ENCODE results near the gene HYAL3.
"Not testable (repeated sequence)": the region's sequence is repeated elsewhere in the genome, so short reads cannot be mapped to it uniquely, and the experiment has no call there.

Gene HYAL3

DNA sequence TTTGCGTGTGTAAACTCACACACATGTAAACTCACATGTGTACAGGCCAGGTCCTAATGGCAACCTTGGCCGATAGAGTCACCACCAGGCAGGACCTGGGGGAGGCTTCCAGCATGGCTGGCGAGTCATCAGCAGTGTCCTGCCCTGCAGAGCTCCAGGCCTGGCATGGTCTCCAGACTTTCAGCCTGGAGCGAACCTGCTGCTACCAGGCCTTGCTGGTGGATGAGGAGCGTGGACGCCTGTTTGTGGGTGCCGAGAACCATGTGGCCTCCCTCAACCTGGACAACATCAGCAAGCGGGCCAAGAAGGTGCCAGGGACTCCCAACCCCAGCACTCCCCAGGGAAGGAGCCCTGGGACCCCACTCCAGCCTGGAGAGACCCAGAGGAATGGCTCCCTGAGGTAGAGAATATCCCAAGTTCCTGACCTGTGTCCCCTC lies 29.2 kb downstream of the HYAL3 start:
- no peak for DNase-seq (ENCODE audit: low spot score)

DNA sequence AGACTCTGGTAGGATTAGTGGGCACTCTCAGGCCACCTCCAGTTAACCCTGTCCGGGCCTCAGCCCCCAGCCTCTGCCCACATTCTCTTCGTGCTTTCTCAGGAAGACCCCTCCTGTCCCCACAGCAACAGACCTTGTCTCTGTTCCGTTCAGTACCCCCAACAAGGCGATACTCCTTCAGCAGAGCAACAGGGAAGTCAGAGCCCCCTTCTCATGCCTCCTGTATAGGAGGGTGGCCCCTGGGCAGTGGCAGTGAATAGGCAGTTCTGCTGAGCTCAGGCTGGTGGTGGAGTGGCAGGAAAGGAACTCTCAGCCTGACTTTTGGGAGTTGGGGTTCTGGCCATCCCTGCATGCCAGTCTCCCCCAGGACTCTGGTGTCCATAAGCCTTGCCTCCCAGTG lies 29.7 kb downstream of the HYAL3 start:
- DNase-seq (ENCODE audit: low spot score) = no peak

DNA sequence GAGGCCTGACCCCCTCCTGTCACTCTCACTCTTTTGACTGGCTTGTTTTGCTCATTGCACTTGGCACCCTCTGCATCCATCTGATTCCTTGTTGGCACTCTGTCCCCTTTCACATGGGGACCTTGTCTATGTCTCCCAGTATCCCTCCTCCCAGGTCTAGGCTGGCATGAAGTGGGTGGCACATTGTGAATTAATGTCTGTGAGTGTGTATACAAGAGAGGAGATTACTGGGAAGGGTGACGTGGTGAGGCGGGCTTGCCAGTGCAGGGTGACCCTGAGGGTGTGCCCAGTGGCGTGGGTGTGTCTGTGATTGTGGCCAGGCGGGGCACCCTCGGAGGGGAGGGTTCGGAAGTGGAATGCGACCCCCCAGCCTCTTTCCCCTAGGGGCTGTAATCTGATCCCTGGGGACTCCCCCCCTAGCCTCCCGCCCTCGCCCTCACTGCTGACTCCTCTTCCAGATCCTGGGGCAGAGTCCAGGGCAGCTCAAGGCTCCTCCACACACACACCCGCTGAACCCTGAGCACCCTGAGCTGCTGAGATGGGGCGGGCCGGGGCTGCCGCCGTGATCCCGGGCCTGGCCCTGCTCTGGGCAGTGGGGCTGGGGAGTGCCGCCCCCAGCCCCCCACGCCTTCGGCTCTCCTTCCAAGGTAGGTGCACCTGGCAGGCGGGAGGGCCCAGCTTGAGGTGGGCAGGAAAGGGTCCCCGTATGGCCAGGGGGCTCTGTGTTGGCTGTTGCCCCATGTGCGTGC lies 30.3 kb downstream of the HYAL3 start, which contains the start of gene SEMA3B:
SEMA3B (plus strand) TSS at position 445 of the 749 bp plus-strand sequence; CDS start at position 539, 94 bp downstream.
- no peak for DNase-seq (ENCODE audit: low spot score)

DNA sequence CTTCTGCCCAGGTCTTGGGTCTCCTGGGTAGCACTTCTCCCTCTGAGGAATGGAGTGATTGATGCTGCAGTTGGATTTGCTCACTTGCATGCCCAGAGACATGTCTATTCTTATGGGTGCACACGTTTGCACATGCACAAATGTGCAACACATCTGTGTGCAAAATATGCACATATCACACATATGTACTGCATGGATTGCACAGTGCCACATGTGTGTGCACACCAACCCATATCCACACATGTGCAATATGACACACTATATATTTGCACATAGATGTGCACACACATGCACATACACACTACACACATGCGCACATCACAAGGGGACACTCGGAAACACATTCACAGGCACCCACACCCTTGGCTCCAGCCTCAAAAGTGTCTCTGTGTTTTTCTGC lies 30.9 kb downstream of the HYAL3 start:
- no peak for DNase-seq (ENCODE audit: low spot score)

DNA sequence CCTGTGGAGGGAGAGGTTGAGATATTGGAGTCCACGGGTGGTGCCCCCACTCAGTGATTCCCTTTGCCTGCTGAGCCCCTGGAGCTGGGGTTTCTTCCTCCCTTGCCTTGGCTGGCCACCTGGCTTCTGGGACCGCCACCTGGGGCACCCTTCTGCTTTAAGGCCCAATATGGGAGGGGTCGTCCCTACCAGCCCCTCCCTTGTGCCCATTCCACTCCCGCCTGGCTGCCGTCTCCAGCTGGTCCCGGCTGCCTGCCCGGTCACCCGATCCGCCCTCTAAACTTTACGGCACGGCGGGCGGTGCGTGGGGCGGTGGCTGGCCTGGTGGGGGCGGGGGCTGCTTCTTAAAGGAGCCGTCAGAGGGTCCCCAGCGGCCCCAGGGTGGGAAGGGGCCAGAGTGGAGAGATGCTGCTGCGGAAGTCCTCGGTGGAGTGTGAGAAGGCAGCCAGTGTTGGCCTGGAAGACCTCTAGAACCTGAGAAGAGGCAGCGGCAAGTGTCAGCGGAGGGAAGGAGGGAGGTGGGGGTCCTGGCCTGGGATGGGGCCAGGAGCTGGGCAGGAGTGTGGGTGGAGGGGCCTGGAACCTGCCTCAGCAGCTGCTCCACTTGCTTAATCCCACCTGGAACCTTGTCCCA lies 31.8 kb downstream of the HYAL3 start:
- no peak for DNase-seq (ENCODE audit: low spot score)

DNA sequence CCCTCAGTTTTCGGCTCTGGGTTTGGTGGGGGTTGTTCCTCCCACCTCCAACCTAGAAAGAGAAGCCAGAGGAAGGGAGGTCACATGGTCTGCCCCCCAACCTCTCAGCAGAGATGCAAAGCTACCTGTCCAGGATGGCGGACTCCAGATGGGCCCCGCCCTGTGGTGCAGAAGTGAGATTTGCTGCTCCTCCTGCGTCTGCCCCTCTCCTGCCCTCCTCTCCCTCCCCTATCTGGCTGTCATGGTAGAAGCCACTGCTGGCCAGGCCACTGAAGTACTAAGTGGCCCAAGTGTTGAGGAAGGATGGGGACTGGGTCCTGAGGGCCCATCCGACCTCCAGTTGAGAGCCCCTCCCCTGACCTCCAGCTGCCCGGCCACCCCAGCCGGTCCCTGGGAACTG lies 32.4 kb downstream of the HYAL3 start:
- no peak for DNase-seq (ENCODE audit: low spot score)

DNA sequence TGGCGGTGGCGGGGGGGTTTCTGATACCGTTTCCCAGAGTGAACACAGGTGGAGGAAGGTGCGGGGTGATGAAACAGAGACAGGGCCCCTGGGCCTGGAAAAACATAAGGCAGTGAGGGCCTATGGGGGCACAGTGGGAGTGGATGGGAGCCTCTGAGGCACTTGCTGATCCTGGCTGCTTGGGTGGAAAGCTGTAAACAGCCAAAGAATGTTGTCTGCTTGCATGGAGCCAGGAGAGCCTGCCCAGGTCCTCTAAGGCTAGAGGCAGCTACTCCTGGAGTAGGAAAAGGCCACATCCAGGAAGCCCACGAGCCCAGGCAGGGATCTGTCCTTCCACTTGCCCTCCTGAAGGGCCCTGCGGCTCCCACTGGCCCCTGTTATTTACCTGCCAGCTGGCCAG lies 33.2 kb downstream of the HYAL3 start:
- DNase-seq (ENCODE audit: low spot score) = no peak

DNA sequence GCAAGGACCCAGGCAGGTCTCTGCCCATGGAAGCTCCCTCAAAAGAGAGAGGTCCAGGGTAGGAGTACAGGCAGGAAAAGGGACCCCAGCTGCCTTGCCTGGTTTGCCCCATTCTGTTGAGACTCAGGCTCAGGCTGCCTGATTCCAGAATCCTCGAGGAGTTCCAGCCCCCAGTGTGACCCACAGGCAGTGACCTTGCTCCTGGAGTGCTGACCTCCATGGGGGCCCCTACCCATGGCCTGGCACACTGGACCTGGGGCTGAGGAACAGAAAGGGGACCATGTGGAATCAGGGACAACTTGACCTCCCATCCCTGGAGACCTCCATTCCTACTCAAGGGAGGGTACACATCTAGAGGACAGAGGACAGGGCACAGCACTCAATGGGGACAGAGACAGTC lies 33.6 kb downstream of the HYAL3 start:
- no peak for DNase-seq (ENCODE audit: low spot score)

DNA sequence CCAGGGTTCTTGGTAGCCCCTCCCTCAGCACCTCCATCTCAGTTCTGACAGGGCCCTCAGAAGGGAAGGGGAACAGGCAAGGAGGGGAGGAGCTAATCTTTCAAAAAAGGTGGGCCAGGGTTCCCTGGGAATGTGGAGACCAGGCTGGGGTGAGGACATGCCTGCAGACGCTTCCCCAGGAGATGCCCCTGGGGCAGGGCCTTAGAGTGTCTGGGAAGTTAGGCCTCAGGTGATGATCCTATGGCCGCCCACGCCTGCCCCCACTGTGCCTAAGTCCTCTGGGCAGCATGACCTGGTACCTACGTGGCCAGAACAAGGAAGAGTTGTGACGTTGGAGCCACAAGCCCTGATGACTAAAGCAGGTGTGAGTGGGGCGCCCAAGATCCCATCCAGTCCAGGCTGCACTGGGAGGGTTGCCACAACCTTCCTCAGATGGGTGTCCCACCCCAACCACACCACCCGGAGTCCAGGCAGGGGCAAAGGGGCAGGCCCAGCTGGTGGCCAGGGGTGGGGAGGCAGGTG lies 34.2 kb downstream of the HYAL3 start:
- DNase-seq (ENCODE audit: low spot score) = no peak

DNA sequence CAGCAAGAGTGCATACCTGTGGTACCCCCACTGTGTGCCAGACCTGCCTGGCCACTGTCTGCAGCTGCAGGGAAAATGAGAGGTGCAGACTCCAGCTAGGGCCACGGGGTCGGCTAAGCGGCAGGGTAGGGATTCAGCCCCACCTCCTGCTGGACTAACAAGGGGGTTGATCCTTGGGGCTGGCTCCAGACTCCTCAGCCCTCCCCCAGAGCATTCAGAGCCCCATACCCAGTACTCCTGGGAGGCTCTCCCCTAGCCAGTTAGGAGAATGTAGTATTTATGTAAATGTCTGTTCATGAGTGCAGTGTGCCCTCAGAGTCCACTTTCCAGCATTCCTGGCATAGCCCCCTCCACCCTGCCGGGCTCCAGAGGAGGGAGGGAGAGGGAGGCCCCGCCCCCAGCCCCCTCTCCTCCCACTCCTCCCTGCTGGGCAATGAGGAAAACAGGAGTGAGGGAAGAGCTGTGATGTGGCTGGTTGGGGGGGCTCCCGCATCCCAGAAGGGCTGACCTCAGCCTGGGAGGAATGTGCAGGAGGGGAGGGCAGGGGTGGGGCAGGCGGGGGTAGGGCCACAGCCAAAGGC lies 34.7 kb downstream of the HYAL3 start:
- DNase-seq (ENCODE audit: low spot score) = no peak

DNA sequence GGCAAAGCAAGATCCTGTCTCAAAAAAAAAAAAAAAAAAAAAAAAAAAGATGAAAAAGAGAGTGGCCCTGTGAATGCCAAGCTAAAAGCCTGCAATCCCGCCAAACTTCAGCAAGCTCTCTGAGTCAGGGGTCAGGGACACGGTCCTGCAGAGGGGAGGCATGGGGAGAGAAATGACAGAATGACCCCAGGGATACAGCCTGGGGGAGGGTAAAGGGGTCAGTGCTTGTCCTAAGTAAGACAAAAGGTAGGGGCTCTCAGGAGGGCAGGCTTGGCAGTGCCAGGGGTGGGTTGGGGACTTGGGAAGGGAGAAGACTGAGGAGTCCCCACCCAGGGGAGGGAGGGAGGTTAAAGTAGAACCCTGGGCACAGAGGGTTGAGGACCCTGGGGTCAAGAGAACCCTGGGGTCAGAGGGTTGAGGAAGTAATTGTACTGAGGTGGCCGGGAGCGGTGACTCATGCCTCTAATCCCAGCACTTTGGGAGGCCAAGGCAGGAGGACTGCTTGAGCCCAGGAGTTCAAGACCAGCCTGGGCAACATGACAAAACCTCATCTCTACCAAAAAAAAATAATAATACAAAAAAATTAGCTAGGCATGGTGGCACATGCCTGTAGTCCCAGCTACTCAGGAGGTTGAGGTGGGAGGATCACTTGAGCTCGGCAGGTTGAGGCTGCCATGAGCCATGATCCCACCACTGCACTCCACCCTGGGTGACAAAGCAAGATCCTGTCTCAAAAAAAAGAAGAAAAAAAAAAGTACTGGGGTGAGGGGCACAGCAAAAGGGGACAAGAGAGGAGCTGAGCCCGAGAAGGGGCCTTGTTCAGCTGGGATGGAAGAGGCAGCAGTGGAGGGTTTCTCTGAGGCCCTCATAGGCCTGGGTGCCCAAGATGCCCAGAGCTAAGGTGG lies 35.5 kb downstream of the HYAL3 start:
- DNase-seq (ENCODE audit: low spot score) = no peak

DNA sequence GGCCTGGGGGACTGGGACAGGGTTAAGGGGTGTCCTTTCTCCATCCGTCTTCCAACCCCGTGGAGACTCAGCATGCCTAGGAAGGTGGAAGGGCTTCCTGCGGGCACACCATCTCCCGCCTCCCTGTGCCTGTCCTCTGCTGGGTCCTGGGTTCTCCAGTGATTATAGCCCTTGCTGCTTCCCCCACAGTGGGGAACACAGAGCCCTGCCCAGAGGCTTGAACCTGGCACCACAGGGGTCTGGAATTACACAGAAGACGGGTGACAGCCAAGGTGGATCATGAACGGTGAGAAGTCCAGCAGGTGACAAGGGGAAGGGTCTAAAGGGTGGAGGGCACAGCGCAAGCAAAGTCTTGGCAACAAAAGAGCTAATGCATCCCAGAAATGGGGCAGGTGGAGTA lies 36.4 kb downstream of the HYAL3 start:
- no peak for DNase-seq (ENCODE audit: low spot score)

DNA sequence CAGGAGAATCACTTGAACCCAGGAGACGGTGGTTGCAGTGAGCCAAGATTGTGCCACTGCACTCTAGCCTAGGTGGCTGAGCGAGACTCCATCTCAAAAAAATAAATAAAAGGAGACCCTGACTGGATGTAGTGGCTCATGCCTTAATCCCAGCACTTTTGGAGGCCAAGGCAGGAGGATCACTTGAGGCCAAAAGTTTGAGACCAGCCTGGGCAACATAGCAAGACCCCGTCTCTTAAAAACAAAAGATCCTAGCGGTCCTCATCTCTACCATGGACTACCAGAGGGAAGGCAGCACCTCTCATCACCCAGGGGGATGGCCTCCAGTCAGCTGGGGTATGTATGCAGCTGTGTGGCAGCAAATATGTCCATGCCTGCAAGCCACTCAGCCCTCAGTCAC lies 37.0 kb downstream of the HYAL3 start:
- not testable (repeated sequence) for DNase-seq (ENCODE audit: low spot score)

DNA sequence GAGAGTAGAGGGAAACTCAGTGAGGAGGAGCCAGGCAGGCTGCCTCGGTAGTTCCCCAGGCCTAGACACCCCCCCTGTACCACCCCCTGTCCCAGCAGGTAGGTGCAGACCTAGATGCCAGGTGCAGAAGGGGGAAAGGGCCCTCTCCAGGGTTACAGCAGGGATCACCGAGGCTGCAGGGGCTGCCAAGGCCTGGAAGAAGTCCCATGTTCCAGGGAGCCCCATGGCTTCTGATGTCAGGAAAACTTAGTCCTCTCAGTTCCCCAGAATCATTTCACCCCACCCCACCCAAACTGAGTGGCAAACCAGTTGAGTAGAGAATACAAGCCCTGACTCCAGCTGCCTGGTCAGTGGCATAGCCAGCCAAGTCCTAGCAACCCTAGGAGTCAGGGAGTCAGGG lies 37.7 kb downstream of the HYAL3 start:
- no peak for DNase-seq (ENCODE audit: low spot score)

DNA sequence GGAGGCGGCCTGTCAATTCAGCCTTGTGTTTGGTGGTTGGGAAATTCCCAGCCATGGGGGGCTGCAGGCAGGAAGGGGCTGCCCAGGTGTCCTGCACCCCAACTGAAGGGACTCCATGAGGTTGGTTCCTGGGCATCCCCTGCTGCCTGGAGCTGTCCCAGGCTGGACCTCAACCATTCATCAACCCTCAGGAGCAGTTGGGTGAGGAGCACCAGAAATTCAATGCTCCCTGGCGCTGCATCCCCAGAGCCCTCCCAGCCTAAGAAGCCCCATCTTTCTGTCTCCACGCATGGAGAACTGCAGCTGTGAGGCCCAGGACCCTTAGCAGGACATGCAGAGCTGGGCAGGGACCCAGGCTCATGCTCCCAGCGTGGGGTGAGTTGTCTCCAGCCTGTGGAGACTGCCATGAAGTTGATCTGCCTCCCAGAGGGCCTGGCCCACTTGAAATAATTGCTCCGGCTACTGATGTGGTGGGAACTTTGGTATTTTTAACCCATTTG lies 38.2 kb downstream of the HYAL3 start:
- DNase-seq (ENCODE audit: low spot score) = no peak

DNA sequence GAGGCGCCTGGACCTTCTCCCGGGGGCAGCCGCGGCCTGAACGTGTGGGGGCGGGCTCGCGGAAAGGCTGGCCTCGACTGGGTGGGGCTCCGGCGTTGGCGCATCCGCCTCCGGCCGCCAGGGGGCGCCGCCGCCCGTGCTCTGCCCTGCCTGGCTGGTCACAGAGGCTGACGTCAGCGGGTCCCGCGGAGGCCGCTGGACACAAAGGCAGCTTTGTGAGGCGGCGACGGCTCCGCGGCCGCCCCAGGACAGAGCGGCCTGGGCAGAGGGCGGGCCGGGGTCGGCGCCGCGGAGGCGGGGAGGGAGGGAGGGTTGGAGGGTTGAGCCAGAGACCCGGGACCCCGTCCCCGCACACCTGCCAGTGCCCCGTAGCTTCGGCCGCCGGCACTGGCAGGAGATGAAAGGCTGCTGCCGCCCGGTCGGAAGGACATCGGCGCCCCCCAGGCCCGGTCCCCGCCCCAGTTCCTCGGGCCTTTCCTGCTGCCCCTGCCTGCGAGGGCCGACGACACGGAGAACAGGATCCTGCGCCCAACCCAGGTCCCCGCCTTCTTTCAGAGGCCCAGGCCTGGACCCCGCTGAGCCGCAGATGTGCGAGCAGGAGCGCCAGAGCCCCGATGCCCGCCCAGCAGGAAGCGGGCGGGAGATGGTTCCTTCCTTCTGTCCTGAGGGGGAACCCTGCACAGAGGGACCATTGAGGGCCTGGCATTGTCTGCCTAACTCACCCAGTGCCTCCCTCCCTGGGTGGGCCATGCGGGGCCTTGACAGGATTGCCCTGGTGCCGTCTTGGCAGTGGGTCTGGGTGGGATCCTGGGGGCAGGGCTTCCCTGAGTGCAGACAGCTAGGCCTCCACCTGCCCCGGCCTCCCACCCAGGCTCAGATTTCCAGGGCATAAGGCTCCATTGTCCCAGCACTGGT lies 38.9 kb downstream of the HYAL3 start:
- DNase-seq (ENCODE audit: low spot score) = peak; percentile 86

DNA sequence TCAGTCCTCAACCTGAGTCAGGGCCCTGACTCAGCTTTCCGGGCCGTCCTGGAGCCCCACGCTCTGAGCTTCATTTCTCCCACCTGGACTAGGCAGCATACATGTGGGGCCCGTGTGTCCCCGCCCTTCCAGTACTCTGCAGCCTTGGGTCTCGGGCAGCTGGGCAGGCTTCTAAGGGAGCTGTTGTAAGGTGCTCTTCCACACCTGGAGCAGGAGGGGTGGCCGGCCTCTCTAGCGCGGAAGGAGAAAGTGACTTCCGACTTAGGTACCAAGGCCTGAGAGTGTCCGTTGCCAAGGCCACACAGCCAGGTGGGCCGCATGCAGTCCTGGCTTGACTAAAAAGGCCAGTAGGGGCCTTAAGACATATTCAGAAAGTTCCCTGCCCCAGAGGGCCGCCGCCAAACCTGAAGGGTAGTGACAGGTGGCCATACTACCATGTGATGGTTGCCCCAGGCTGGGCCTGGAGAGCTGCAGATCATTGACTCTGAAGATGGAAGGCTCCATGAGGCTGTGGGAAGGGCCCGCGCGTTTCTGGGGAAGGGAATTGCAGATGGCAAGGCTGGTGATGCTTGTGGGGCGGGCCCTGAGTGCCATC lies 39.7 kb downstream of the HYAL3 start:
- no peak for DNase-seq (ENCODE audit: low spot score)

DNA sequence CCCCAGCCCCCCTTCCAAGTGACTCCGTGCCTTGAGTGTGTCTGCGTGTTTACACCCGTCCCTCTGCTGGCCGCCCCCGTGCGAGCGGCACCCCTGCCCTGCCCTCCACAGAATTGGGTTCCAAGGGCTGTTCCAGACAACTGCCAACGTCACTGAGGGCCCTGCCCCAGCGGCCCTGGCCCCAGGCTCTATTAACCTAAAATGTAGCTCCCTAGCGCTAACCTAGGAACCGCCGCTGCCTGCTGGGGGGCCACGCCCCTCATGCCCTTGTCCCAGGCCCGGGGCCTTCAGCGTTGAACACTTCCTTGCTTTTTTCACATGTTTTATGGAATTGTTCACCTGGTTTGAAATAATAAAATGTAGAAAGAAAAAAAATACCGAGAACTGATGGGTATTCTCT lies 40.2 kb downstream of the HYAL3 start:
- no peak for DNase-seq (ENCODE audit: low spot score)

DNA sequence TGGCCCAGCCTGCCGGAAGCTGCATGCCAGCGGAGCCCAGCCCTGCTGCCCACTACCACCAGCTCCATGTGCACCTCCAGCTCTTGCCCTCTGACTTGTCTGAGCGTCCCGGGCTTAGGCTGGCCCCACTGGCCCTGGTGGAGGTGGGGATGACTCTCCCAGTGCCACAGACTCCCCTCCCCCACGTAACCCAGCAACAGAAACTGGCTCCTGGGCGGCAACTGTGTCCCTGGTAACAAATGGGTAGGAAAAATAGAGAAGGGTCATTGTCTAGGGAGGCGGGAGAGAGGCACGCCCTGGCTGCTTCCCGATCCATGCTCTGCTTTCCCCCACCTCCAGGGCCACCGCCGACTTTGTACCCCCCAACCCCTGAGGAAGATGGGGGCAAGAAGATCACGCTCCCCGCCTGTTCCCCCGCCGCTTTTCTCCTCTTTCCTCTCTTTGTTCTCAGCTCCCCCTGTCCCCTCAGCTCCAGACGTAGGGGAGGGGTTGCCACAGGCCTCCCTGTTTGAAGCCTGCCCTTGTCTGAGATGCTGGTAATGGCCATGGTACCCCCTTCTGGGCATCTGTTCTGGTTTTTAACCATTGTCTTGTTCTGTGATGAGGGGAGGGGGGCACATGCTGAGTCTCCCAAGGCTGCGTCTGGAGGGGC lies 41.0 kb downstream of the HYAL3 start:
- DNase-seq (ENCODE audit: low spot score) = no peak

All from activated CD4-positive, alpha-beta T cell treated with anti-CD3 and anti-CD28 coated beads, Interleukin-2, Interleukin-4, amounts not matched to agents 100 ng/mL and 50 ng/mL, durations not matched to agents 16 hours and 8 hours (primary cell).